CD4-positive, alpha-beta memory T cell (primary cell): ENCODE results near the gene OR52K2. TPM values are rescaled to one million over a fixed set of nuclear protein-coding genes. Genes with fewer than 3 reads are reported as not detected.

ENCODE experiments used
- CTCF ChIA-PET: fragments of 350-600 bp; sonication (Branson Sonifier 250); formaldehyde crosslinking; loops from one replicate; lab custom pipeline; 2021; ENCODE audit warnings: inconsistent platforms; ENCODE audit not compliant: partially characterized antibody; lab: Charles Lee
- POLR2A ChIA-PET: fragments of 350-600 bp; sonication (Branson Sonifier 250); formaldehyde crosslinking; loops from one replicate; lab custom pipeline; 2021; ENCODE audit not compliant: partially characterized antibody; lab: Charles Lee
- DNase-seq, 5 donors: peaks; one replicate each; pipeline versions ENCODE4 v3.0.0 to v3.0.0-alpha.2; 2020 to 2022; ENCODE audit warnings: mixed read lengths in 1 of 5
- H3K27ac ChIP-seq: one replicate; pipeline ENCODE4 v1.7.0; 2013; ENCODE audit warnings: low read depth, low read length
- H3K27me3 ChIP-seq: 2 replicates; pipeline ENCODE4 v1.7.0; 2013; ENCODE audit warnings: mild to moderate bottlenecking, low read length, moderate library complexity; ENCODE audit not compliant: insufficient read depth
- H3K36me3 ChIP-seq: 2 replicates; pipeline ENCODE4 v1.7.0; 2013; ENCODE audit warnings: mild to moderate bottlenecking, low read length, moderate library complexity; ENCODE audit not compliant: insufficient read depth
- H3K4me1 ChIP-seq: 2 replicates; pipeline ENCODE4 v1.7.0; 2013; ENCODE audit warnings: mild to moderate bottlenecking, low read length, moderate library complexity; ENCODE audit not compliant: insufficient read depth
- H3K4me3 ChIP-seq, 2 donors: one replicate each; pipeline ENCODE4 v1.7.0; 2013; ENCODE audit warnings: low read length in 2 of 2, mild to moderate bottlenecking in 1 of 2
- H3K9me3 ChIP-seq, 2 donors: one replicate each; pipeline ENCODE4 v1.7.0; 2013; ENCODE audit warnings: low read length in 2 of 2, control low read depth in 1 of 2; ENCODE audit not compliant: control insufficient read depth in 1 of 2
- H3K27ac Mint-ChIP-seq, 7 donors: one replicate each; pipeline ENCODE4 v1.8.0; 2020 to 2021; ENCODE audit warnings: mixed read lengths in 7 of 7, mild to moderate bottlenecking in 6 of 7, inconsistent platforms in 3 of 7, moderate library complexity in 3 of 7
- H3K27me3 Mint-ChIP-seq, 2 donors: one replicate each; pipeline ENCODE4 v1.8.0; 2020 to 2021; ENCODE audit warnings: mixed read lengths in 2 of 2
- H3K36me3 Mint-ChIP-seq, 2 donors: one replicate each; pipeline ENCODE4 v1.8.0; 2020 to 2021; ENCODE audit warnings: mixed read lengths in 2 of 2, inconsistent platforms in 1 of 2, mild to moderate bottlenecking in 1 of 2
- H3K4me1 Mint-ChIP-seq, 4 donors: one replicate each; pipeline ENCODE4 v1.8.0; 2020 to 2021; ENCODE audit warnings: mixed read lengths in 4 of 4, mild to moderate bottlenecking in 1 of 4
- H3K4me3 Mint-ChIP-seq, 8 donors: one replicate each; pipeline ENCODE4 v1.8.0; 2020 to 2021; ENCODE audit warnings: mixed read lengths in 8 of 8, mild to moderate bottlenecking in 7 of 8, moderate library complexity in 6 of 8, inconsistent platforms in 3 of 8
- H3K9me3 Mint-ChIP-seq, 8 donors: one replicate each; pipeline ENCODE4 v1.8.0; 2020 to 2021; ENCODE audit warnings: mixed read lengths in 8 of 8, mild to moderate bottlenecking in 5 of 8, inconsistent platforms in 3 of 8, moderate library complexity in 1 of 8
- intact Hi-C: fragments of 100-400 bp; cut with micrococcal nuclease; formaldehyde crosslinking; loops from one replicate; pipeline ENCODE4 v1.15.1; 2023
- polyA plus RNA-seq, 2 donors: library from polyadenylated mRNA; unstranded; fragments of 300-500 nt; fragmentation: Illumina TruSeq; gene quantifications; one replicate each; pipeline ENCODE4 v1.2.3, GENCODE V29; 2021
- total RNA-seq, 2 experiments: library from RNA; stranded (reverse); gene quantifications; one replicate each; pipeline ENCODE4 v1.2.3, GENCODE V29; 2021

OR52K2 gene
- total and polyA plus RNA-seq, 4 experiments from 2014 or later = not detected

GRCh38 chr11:4495487-4495886 is 46.4 kb downstream of the OR52K2 start:
- H3K4me3 Mint-ChIP-seq = no peak overlapping the region
- H3K36me3 Mint-ChIP-seq = no peaks in the 10 kb centered on the region
- H3K9me3 Mint-ChIP-seq = peaks cover 0 to 3% (median 0%) of the 10 kb centered on the region in 8 donors
- no peak overlapping the region for H3K27ac ChIP-seq
- no peak overlapping the region for H3K4me3 ChIP-seq
- intact Hi-C loops = no loop called here
- no peak overlapping the region for H3K27ac Mint-ChIP-seq
- no peaks in the 10 kb centered on the region for H3K36me3 ChIP-seq
- H3K4me1 ChIP-seq = no peaks in the 10 kb centered on the region
- peaks cover 0 to 4% of the 10 kb centered on the region in 2 donors for H3K27me3 Mint-ChIP-seq
- H3K27me3 ChIP-seq = no peaks in the 10 kb centered on the region
- no peaks in the 10 kb centered on the region for H3K9me3 ChIP-seq
- peaks cover 0 to 4% (median 2%) of the 10 kb centered on the region in 4 donors for H3K4me1 Mint-ChIP-seq
- DNase-seq = no peak
- POLR2A ChIA-PET = no interaction called here
- CTCF ChIA-PET = interaction anchor here (7.8 kb wide), 1 partner anchor 309 kb away, joined by 178 read pairs; no protein-coding TSS in a partner anchor

DNA sequence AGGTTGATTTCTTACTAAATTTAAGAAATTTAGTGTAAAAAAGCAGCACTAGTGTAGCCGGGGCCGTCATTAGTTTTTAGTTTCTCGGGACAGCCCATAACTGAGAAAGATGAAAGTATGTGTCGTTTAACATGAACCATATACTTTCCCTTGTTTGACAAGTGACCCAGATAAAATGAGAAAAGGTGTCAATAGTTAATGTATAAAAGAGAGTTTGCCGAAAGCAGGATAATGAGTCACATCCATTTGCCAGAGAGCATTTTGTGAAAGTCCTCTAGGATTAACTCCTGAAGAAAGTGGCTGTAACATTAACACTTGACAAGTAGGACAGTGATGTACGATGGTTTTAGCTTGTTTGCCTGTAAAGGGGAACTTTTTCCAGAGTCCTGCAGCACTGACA is 46.9 kb downstream of the OR52K2 start:
- ChIA-PET POLR2A (no interaction called here), CTCF (interaction anchor here (7.8 kb wide), 1 partner anchor 310 kb away, joined by 178 read pairs; no protein-coding TSS in a partner anchor)
- H3K4me1 ChIP-seq = no peaks in the 10 kb centered on the region
- H3K36me3 ChIP-seq = no peaks in the 10 kb centered on the region
- H3K9me3 ChIP-seq = no peaks in the 10 kb centered on the region
- H3K9me3 Mint-ChIP-seq = peaks cover 0 to 3% (median 0%) of the 10 kb centered on the region in 8 donors
- no peak overlapping the region for H3K4me3 ChIP-seq
- H3K27me3 Mint-ChIP-seq = peaks cover 0 to 4% of the 10 kb centered on the region in 2 donors
- intact Hi-C loops = no loop called here
- no peak overlapping the region for H3K4me3 Mint-ChIP-seq
- DNase-seq = no peak
- H3K27ac Mint-ChIP-seq = no peak overlapping the region
- H3K36me3 Mint-ChIP-seq = no peaks in the 10 kb centered on the region
- no peak overlapping the region for H3K27ac ChIP-seq
- H3K27me3 ChIP-seq = no peaks in the 10 kb centered on the region
- peaks cover 0 to 4% (median 2%) of the 10 kb centered on the region in 4 donors for H3K4me1 Mint-ChIP-seq

- Mint-ChIP-seq H3K27ac (no peak overlapping the region), H3K36me3 (no peaks in the 10 kb centered on the region), H3K9me3 (peaks cover 0 to under 1% (median 0%) of the 10 kb centered on the region in 8 donors), H3K27me3 (peaks cover 0 to 4% of the 10 kb centered on the region in 2 donors), H3K4me3 (no peak overlapping the region), H3K4me1 (peaks cover 0 to 4% (median 2%) of the 10 kb centered on the region in 4 donors)
- H3K4me3 ChIP-seq = no peak overlapping the region
- no peaks in the 10 kb centered on the region for H3K36me3 ChIP-seq
- no peaks in the 10 kb centered on the region for H3K4me1 ChIP-seq
- intact Hi-C loops = no loop called here
- H3K27me3 ChIP-seq = no peaks in the 10 kb centered on the region
- ChIA-PET CTCF (interaction anchor here (7.8 kb wide), 1 partner anchor 311 kb away, joined by 178 read pairs; no protein-coding TSS in a partner anchor), POLR2A (no interaction called here)
- no peak overlapping the region for H3K27ac ChIP-seq
- H3K9me3 ChIP-seq = no peaks in the 10 kb centered on the region
- no peak for DNase-seq
These were observed 47.6 kb downstream of the OR52K2 start for GRCh38 chr11:4496557-4497248.

Other genes with a start within 250 kb of the OR52K2 start
- not detected for gene OR52B4, start 80.9 kb upstream of the OR52K2 start, total RNA-seq
- gene OR52B4, start 80.9 kb upstream of the OR52K2 start, polyA plus RNA-seq = not detected
- gene TRIM21, start 55.6 kb upstream of the OR52K2 start, total RNA-seq = 10 to 100 TPM; 30.9 to 32.3 TPM
- 10 to 100 TPM; 22.3 to 58.2 TPM for gene TRIM21, start 55.6 kb upstream of the OR52K2 start, polyA plus RNA-seq
- gene OR52K1, start 33.4 kb downstream of the OR52K2 start, total RNA-seq = not detected
- under 1 TPM in 1 of 2 donors, not detected in 1; 0.18 TPM for gene OR52K1, start 33.4 kb downstream of the OR52K2 start, polyA plus RNA-seq
- gene OR52M1, start 95.9 kb downstream of the OR52K2 start, total RNA-seq = not detected
- gene OR52M1, start 95.9 kb downstream of the OR52K2 start, polyA plus RNA-seq = not detected
- gene OR52I2, start 132.4 kb downstream of the OR52K2 start, total RNA-seq = not detected
- gene OR52I2, start 132.4 kb downstream of the OR52K2 start, polyA plus RNA-seq = not detected
- not detected for gene OR52I1, start 144.7 kb downstream of the OR52K2 start, total RNA-seq
- under 1 TPM in 1 of 2 donors, not detected in 1; 0.23 TPM for gene OR52I1, start 144.7 kb downstream of the OR52K2 start, polyA plus RNA-seq
- gene TRIM68, start 158.9 kb downstream of the OR52K2 start, total RNA-seq = 10 to 100 TPM; 23.7 to 28.1 TPM
- gene TRIM68, start 158.9 kb downstream of the OR52K2 start, polyA plus RNA-seq = 10 to 100 TPM; 13.1 to 16.1 TPM
- not detected for gene OR51D1, start 188.2 kb downstream of the OR52K2 start, total RNA-seq
- gene OR51D1, start 188.2 kb downstream of the OR52K2 start, polyA plus RNA-seq = not detected
- gene OR51E1, start 194.7 kb downstream of the OR52K2 start, total RNA-seq = not detected
- gene OR51E1, start 194.7 kb downstream of the OR52K2 start, polyA plus RNA-seq = not detected
- not detected for gene OR51E2, start 248.6 kb downstream of the OR52K2 start, total RNA-seq
- gene OR51E2, start 248.6 kb downstream of the OR52K2 start, polyA plus RNA-seq = not detected